Measurements from ENCODE around the gene MST1. TPM values are rescaled to one million over a fixed set of nuclear protein-coding genes. Genes with fewer than 3 reads are reported as not detected.

MST1 gene
- total and polyA plus RNA-seq, 2 of the 4 experiments (the other 2 are of a cell fraction): 1.3 to 13.0 TPM

DNA sequence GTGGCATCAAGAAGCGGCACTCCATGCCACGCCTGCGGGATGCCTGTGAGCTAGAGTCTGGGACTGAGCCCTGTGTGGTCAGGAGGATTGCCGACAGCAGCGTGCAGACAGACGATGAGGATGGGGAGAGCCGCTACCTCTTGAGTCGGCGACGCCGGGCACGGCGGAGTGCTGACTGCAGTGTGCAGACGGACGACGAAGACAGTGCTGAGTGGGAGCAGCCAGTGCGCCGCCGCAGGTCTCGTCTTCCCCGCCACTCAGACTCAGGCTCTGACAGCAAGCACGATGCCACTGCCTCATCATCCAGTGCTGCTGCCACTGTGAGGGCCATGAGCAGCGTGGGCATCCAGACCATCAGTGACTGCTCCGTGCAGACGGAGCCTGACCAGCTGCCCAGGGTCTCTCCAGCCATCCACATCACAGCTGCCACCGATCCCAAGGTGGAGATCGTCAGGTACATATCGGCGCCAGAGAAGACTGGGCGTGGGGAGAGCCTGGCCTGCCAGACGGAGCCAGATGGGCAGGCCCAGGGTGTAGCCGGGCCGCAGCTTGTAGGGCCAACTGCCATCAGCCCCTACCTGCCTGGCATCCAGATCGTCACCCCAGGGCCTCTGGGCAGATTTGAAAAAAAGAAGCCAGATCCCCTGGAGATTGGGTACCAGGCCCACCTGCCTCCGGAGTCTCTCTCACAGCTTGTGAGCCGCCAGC, 31.9 kb downstream of the MST1 start:
- Histone ChIP-seq H2BK20ac (ENCODE audit: low read depth, low read length) (no peak overlapping the region), H3K27ac (ENCODE audit: insufficient read depth, low read length) (no peak overlapping the region), H4K20me1 (ENCODE audit: insufficient read depth, low read length) (no peaks in the 10 kb centered on the region), H3K14ac (replicated peaks; ENCODE audit: low read depth, low read length) (no peak overlapping the region), H3K9me3 (ENCODE audit: control insufficient read depth, insufficient read depth, low read length) (no peaks in the 10 kb centered on the region), H3K79me1 (ENCODE audit: low read depth in 1 of 2, low read length in 2 of 2) (no peaks in the 10 kb centered on the region), H3K9me1 (ENCODE audit: insufficient read depth, low read length) (no peaks in the 10 kb centered on the region), H2BK15ac (ENCODE audit: low read depth, low read length) (no peak overlapping the region), H2AK5ac (ENCODE audit: low read depth, low read length) (no peak overlapping the region), H3K4ac (ENCODE audit: low read depth, low read length) (no peak overlapping the region), H3K27me3 (ENCODE audit: control insufficient read depth, insufficient read depth, low read length) (peaks cover 46% of the 10 kb centered on the region), H3K4me1 (ENCODE audit: control insufficient read depth, insufficient read depth, low read length) (no peaks in the 10 kb centered on the region), H2BK5ac (ENCODE audit: low read depth, low read length, poor library complexity, severe bottlenecking) (no peak overlapping the region), H3K56ac (ENCODE audit: extremely low read depth, insufficient read depth, low read length) (no peak overlapping the region), H2AK9ac (replicated peaks; ENCODE audit: low read depth, low read length, poor library complexity) (no peak overlapping the region), H3K23ac (ENCODE audit: low read depth, low read length) (no peak overlapping the region), H3K36me3 (ENCODE audit: control insufficient read depth, insufficient read depth, low read length) (no peaks in the 10 kb centered on the region), H4K8ac (ENCODE audit: low read depth in 2 of 2, low read length in 2 of 2) (no peak overlapping the region), H3K4me3 (ENCODE audit: insufficient read depth, low read depth, low read length) (no peak overlapping the region), H4K91ac (ENCODE audit: insufficient read depth, low read depth, low read length) (no peak overlapping the region), H3K9ac (ENCODE audit: low read depth, low read length) (no peak overlapping the region), H2BK120ac (ENCODE audit: low read depth, low read length) (no peak overlapping the region), H3K4me2 (ENCODE audit: low read depth, low read length) (no peak overlapping the region), H4K5ac (ENCODE audit: low read depth, low read length) (no peak overlapping the region), H3K18ac (ENCODE audit: low read depth, low read length) (no peak overlapping the region), H2AFZ (replicated peaks; ENCODE audit: low read length, poor library complexity) (no peak overlapping the region)
- POLR2A ChIA-PET (ENCODE audit: unreplicated experiment): no interaction called here
- 91% methylated on average over 18 of the region's 36 CpGs; no CpG with 5 or more reads in 1 of the 2 experiments for WGBS, 2 experiments (ENCODE audit: extremely low coverage in 2 of 2, insufficient read length in 1 of 2)
- ATAC-seq (ENCODE audit: low read depth) (no peak), DNase-seq (no peak)
- dilution Hi-C loops (cut with HindIII; ENCODE audit: low sequenced_read_pairs, unreplicated experiment) (no loop called here), intact Hi-C loops (cut with micrococcal nuclease) (no loop called here), in situ Hi-C loops (cut with MboI; ENCODE audit: low sequenced_read_pairs) (no loop called here)
- CTCF ChIA-PET: no interaction called here
- BruUV-seq (replicated peaks): no TSS peak
- TF ChIP-seq MAZ (IDR thresholded peaks at IDR 0.05; ENCODE audit: borderline replicate concordance, low read depth, low read length): no peak
- TF ChIP-seq NFE2L2 (IDR thresholded peaks at IDR 0.05; ENCODE audit: low read depth, low read length): no peak
- no peak for TF ChIP-seq RCOR1 (IDR thresholded peaks at IDR 0.05; ENCODE audit: insufficient replicate concordance, low read length)
- TF ChIP-seq, protein P1, sequence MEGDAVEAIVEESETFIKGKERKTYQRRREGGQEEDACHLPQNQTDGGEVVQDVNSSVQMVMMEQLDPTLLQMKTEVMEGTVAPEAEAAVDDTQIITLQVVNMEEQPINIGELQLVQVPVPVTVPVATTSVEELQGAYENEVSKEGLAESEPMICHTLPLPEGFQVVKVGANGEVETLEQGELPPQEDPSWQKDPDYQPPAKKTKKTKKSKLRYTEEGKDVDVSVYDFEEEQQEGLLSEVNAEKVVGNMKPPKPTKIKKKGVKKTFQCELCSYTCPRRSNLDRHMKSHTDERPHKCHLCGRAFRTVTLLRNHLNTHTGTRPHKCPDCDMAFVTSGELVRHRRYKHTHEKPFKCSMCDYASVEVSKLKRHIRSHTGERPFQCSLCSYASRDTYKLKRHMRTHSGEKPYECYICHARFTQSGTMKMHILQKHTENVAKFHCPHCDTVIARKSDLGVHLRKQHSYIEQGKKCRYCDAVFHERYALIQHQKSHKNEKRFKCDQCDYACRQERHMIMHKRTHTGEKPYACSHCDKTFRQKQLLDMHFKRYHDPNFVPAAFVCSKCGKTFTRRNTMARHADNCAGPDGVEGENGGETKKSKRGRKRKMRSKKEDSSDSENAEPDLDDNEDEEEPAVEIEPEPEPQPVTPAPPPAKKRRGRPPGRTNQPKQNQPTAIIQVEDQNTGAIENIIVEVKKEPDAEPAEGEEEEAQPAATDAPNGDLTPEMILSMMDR (conservative IDR thresholded peaks at IDR 0.05; ENCODE audit: low read depth, low read length): no peak
- no peak for TF ChIP-seq RFX5 (IDR thresholded peaks at IDR 0.05; ENCODE audit: low read depth, low read length)
- no peak for TF ChIP-seq BHLHE40 (IDR thresholded peaks at IDR 0.05; ENCODE audit: low read depth, low read length)
- no peak for TF ChIP-seq SMC3 (IDR thresholded peaks at IDR 0.05; ENCODE audit: low read depth, low read length)
- no peak for TF ChIP-seq CEBPB (IDR thresholded peaks at IDR 0.05; ENCODE audit: low read depth, low read length)
- no peak for TF ChIP-seq CHD1 (IDR thresholded peaks at IDR 0.05; ENCODE audit: low read depth, low read length)
- no peak for TF ChIP-seq MAFK (IDR thresholded peaks at IDR 0.05; ENCODE audit: low read depth, low read length)
- TF ChIP-seq, protein P2, sequence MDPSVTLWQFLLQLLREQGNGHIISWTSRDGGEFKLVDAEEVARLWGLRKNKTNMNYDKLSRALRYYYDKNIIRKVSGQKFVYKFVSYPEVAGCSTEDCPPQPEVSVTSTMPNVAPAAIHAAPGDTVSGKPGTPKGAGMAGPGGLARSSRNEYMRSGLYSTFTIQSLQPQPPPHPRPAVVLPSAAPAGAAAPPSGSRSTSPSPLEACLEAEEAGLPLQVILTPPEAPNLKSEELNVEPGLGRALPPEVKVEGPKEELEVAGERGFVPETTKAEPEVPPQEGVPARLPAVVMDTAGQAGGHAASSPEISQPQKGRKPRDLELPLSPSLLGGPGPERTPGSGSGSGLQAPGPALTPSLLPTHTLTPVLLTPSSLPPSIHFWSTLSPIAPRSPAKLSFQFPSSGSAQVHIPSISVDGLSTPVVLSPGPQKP (IDR thresholded peaks at IDR 0.05; ENCODE audit: borderline replicate concordance, low read depth, low read length): no peak
- no peak for TF ChIP-seq MXI1 (IDR thresholded peaks at IDR 0.05; ENCODE audit: borderline replicate concordance, low read depth, low read length)
- TF ChIP-seq, protein P3, sequence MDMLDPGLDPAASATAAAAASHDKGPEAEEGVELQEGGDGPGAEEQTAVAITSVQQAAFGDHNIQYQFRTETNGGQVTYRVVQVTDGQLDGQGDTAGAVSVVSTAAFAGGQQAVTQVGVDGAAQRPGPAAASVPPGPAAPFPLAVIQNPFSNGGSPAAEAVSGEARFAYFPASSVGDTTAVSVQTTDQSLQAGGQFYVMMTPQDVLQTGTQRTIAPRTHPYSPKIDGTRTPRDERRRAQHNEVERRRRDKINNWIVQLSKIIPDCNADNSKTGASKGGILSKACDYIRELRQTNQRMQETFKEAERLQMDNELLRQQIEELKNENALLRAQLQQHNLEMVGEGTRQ (IDR thresholded peaks at IDR 0.05; ENCODE audit: low read depth, low read length): no peak
- TF ChIP-seq RAD21 (IDR thresholded peaks at IDR 0.05; ENCODE audit: low read length): no peak
- no peak for TF ChIP-seq POLR2A (IDR thresholded peaks at IDR 0.05; ENCODE audit: low read depth, low read length)
